ENCODE measurements around the gene TP53.

- no peak for TF ChIP-seq CTCF (IDR thresholded peaks at IDR 0.05)
- no peak for TF ChIP-seq POLR2A (IDR thresholded peaks at IDR 0.05)
These were observed 35.5 kb downstream of the TP53 start for GRCh38 chr17:7651665-7652387.
